Glutamatergic neuron (in vitro differentiated cells): ENCODE measurements around the gene HPN. TPM values are rescaled to one million over a fixed set of nuclear protein-coding genes. Genes with fewer than 3 reads are reported as not detected.

Source experiments
- DNase-seq: peaks from one replicate; pipeline ENCODE4 v3.0.0; 2022
- H3K27ac Mint-ChIP-seq: one replicate; pipeline ENCODE4 v1.8.0; 2020; ENCODE audit warnings: mild to moderate bottlenecking, mixed read lengths, inconsistent platforms; ENCODE audit not compliant: unreplicated experiment
- H3K27me3 Mint-ChIP-seq: one replicate; pipeline ENCODE4 v1.8.0; 2020; ENCODE audit warnings: mild to moderate bottlenecking, moderate library complexity, mixed read lengths, inconsistent platforms; ENCODE audit not compliant: unreplicated experiment
- H3K36me3 Mint-ChIP-seq: one replicate; pipeline ENCODE4 v1.8.0; 2020; ENCODE audit warnings: mild to moderate bottlenecking, mixed read lengths, inconsistent platforms; ENCODE audit not compliant: unreplicated experiment
- H3K4me1 Mint-ChIP-seq: one replicate; pipeline ENCODE4 v1.8.0; 2020; ENCODE audit warnings: mild to moderate bottlenecking, low read depth, mixed read lengths, inconsistent platforms; ENCODE audit not compliant: unreplicated experiment
- H3K4me3 Mint-ChIP-seq: one replicate; pipeline ENCODE4 v1.8.0; 2020; ENCODE audit warnings: mild to moderate bottlenecking, mixed read lengths, inconsistent platforms; ENCODE audit not compliant: unreplicated experiment
- H3K9me3 Mint-ChIP-seq: one replicate; pipeline ENCODE4 v1.8.0; 2020; ENCODE audit warnings: mild to moderate bottlenecking, moderate library complexity, mixed read lengths, inconsistent platforms; ENCODE audit not compliant: unreplicated experiment
- total RNA-seq: library from RNA; stranded (reverse); fragmentation: NEBNext Ultra II Directional; extraction: Animal tissue kit (Norgen Biotek cat#: 25700); gene quantifications from one replicate; pipeline ENCODE4 v1.2.1, GENCODE V29; 2021; ENCODE audit not compliant: unreplicated experiment
- TF ChIP-seq, protein P1 (sequence below): fragments of 200-600 bp; sonication (generic); IDR thresholded peaks from one replicate; pipeline ENCODE4 v1.5.0; 2021; ENCODE audit not compliant: partially characterized antibody, unreplicated experiment

HPN gene
- total RNA-seq, 1 donor from 2014 or later, result 0.29 TPM

- Mint-ChIP-seq H3K4me3 (peak overlapping the region; percentile 52), H3K27ac (peak overlapping the region; percentile 69), H3K4me1 (no peaks in the 10 kb centered on the region), H3K27me3 (peaks cover 5% of the 10 kb centered on the region), H3K9me3 (peaks cover 8% of the 10 kb centered on the region), H3K36me3 (peaks cover 10% of the 10 kb centered on the region)
- TF ChIP-seq, protein P1, sequence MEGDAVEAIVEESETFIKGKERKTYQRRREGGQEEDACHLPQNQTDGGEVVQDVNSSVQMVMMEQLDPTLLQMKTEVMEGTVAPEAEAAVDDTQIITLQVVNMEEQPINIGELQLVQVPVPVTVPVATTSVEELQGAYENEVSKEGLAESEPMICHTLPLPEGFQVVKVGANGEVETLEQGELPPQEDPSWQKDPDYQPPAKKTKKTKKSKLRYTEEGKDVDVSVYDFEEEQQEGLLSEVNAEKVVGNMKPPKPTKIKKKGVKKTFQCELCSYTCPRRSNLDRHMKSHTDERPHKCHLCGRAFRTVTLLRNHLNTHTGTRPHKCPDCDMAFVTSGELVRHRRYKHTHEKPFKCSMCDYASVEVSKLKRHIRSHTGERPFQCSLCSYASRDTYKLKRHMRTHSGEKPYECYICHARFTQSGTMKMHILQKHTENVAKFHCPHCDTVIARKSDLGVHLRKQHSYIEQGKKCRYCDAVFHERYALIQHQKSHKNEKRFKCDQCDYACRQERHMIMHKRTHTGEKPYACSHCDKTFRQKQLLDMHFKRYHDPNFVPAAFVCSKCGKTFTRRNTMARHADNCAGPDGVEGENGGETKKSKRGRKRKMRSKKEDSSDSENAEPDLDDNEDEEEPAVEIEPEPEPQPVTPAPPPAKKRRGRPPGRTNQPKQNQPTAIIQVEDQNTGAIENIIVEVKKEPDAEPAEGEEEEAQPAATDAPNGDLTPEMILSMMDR, result no peak
- no peak for DNase-seq
Observed at GRCh38 chr19:35021016-35021415, 20.5 kb upstream of the HPN start.

DNA sequence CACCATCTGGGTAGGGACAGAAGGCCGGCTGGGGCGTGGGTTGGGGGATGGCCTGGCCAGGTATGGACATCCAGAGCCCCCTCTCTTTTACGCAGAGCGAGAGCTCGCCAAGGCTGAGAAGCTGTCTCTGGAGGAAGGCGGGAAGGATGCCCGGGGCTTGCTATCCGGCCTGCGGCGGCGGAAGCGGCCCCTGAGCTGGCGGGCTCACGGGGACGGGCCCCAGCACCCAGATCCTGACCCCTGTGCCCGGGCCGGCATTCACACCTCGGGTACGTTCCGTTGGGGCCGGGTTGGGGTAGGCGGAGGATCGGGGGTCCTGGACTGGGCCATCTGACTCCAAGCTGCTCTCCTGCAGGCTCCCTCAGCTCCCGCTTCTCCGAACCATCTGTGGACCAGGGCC lies 19.9 kb upstream of the HPN start:
- Mint-ChIP-seq H3K36me3 (peaks cover 10% of the 10 kb centered on the region), H3K9me3 (peaks cover 8% of the 10 kb centered on the region), H3K27ac (no peak overlapping the region), H3K4me3 (no peak overlapping the region), H3K27me3 (peaks cover 5% of the 10 kb centered on the region), H3K4me1 (no peaks in the 10 kb centered on the region)
- TF ChIP-seq, protein P1, result no peak
- DNase-seq, result no peak

- H3K36me3 Mint-ChIP-seq, result peaks cover 14% of the 10 kb centered on the region
- H3K4me1 Mint-ChIP-seq, result no peaks in the 10 kb centered on the region
- H3K4me3 Mint-ChIP-seq, result no peak overlapping the region
- TF ChIP-seq, protein P1, result no peak
- peaks cover 8% of the 10 kb centered on the region for H3K9me3 Mint-ChIP-seq
- peaks cover 5% of the 10 kb centered on the region for H3K27me3 Mint-ChIP-seq
- no peak overlapping the region for H3K27ac Mint-ChIP-seq
- no peak for DNase-seq
Observed at GRCh38 chr19:35022460-35022859, 19.1 kb upstream of the HPN start.

DNA sequence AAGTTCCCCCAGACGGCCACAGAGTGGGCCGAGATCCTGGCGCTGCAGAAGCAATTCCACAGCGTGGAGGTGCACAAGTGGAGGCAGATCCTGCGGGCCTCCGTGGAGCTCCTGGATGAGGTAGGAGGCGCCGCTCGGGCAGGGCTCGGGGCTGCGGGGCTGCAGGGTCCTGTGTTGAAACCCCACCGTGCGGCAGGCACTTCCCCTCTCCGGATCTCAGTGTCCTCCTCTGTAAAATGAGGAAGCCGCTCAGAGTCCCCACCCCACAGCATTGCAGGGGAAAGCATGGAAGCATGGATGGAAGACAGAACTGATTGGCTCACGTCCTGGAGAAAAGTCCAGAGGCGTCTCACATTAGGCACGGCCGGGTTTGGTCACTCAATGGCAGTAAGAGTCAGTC lies 18.1 kb upstream of the HPN start:
- Mint-ChIP-seq H3K36me3 (peaks cover 14% of the 10 kb centered on the region), H3K9me3 (peaks cover 5% of the 10 kb centered on the region), H3K27ac (no peak overlapping the region), H3K4me3 (no peak overlapping the region), H3K27me3 (peaks cover 5% of the 10 kb centered on the region), H3K4me1 (no peaks in the 10 kb centered on the region)
- no peak for DNase-seq
- TF ChIP-seq, protein P1, result no peak

DNA sequence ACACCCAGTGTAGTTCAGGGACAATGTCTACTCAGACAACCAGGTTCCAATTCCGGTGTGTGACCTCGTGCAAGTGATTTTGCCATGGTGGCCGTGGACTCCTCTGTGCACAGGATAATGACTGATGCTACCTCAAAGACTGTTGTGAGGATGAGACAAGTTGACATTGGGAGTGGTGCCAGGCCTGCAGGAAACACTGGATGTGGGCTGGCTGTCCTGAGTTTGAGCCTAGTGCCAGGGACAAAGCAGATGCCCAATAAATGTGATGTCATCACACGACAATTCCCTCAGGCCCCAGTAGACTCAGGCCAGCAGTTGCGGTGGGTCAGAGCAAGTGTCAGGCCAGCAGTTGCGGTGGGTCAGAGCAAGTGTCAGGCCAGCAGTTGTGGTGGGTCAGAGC lies 17.4 kb upstream of the HPN start:
- H3K9me3 Mint-ChIP-seq, result peaks cover 5% of the 10 kb centered on the region
- TF ChIP-seq, protein P1, result no peak
- no peak overlapping the region for H3K27ac Mint-ChIP-seq
- no peak overlapping the region for H3K4me3 Mint-ChIP-seq
- no peaks in the 10 kb centered on the region for H3K4me1 Mint-ChIP-seq
- peaks cover 14% of the 10 kb centered on the region for H3K36me3 Mint-ChIP-seq
- peaks cover 5% of the 10 kb centered on the region for H3K27me3 Mint-ChIP-seq
- DNase-seq, result no peak
